NCI-H1930 (cell line): ENCODE results near the gene MMP11.

Experiments used
- DNase-seq, 2 experiments: peaks; one replicate each; lab custom pipeline; 2025; lab: John Stamatoyannopoulos, UW

The MMP11 gene

GRCh38 chr22:23759566-23759965 is 13.1 kb upstream of the MMP11 start:
- no peak for DNase-seq

- DNase-seq: no peak
Measured at GRCh38 chr22:23760056-23760455, 12.6 kb upstream of the MMP11 start.

GRCh38 chr22:23762842-23763578 is 9.6 kb upstream of the MMP11 start, which contains the start of gene C22orf15:
Gene C22orf15 (plus strand): TSS chr22:23762990. CDS start chr22:23763307, 317 bp downstream.
- no peak for DNase-seq

- DNase-seq: no peak
Measured at GRCh38 chr22:23763579-23763945, 9.1 kb upstream of the MMP11 start.

- no peak for DNase-seq
Measured at GRCh38 chr22:23763954-23764353, 8.7 kb upstream of the MMP11 start.

- peak in 1 of 2 experiments; percentile 67 for DNase-seq
Measured at GRCh38 chr22:23764899-23765881, 7.5 kb upstream of the MMP11 start.

GRCh38 chr22:23767303-23767672 is 5.4 kb upstream of the MMP11 start:
- no peak for DNase-seq

- DNase-seq: peak; percentile 71 to 83
Measured at GRCh38 chr22:23767673-23768548, 4.7 kb upstream of the MMP11 start, which contains the start of gene CHCHD10. Gene CHCHD10 (minus strand): TSS chr22:23767972. CDS start chr22:23767874, 98 bp downstream.

- DNase-seq: no peak
Measured at GRCh38 chr22:23769321-23769965, 3.2 kb upstream of the MMP11 start.

GRCh38 chr22:23772315-23772648 is 367 bp upstream of the MMP11 start:
- DNase-seq: no peak

- no peak for DNase-seq
Measured at GRCh38 chr22:23773483-23774113, 949 bp downstream of the MMP11 start.

- no peak for DNase-seq
Measured at GRCh38 chr22:23774114-23774921, 1.7 kb downstream of the MMP11 start.

GRCh38 chr22:23774922-23775436 is 2.3 kb downstream of the MMP11 start:
- DNase-seq: no peak

- DNase-seq: no peak
Measured at GRCh38 chr22:23775779-23776375, 3.2 kb downstream of the MMP11 start.

- no peak for DNase-seq
Measured at GRCh38 chr22:23777776-23778576, 5.3 kb downstream of the MMP11 start.

GRCh38 chr22:23778577-23778900 is 5.9 kb downstream of the MMP11 start:
- DNase-seq: no peak

GRCh38 chr22:23779083-23779482 is 6.4 kb downstream of the MMP11 start:
- DNase-seq: no peak

- DNase-seq: no peak
Measured at GRCh38 chr22:23779731-23780130, 7.1 kb downstream of the MMP11 start.
